ENCODE measurements around the gene TNFRSF25. TPM values are rescaled to one million over a fixed set of nuclear protein-coding genes. Genes with fewer than 3 reads are reported as not detected.
A peak's percentile ranks its signal among the peaks of the same experiment; 100 is the strongest.
"Not testable (repeated sequence)": the region's sequence is repeated elsewhere in the genome, so short reads cannot be mapped to it uniquely, and the experiment has no call there.

Gene TNFRSF25
- total RNA-seq, 1 donor from 2014 or later: 26.1 TPM

DNA sequence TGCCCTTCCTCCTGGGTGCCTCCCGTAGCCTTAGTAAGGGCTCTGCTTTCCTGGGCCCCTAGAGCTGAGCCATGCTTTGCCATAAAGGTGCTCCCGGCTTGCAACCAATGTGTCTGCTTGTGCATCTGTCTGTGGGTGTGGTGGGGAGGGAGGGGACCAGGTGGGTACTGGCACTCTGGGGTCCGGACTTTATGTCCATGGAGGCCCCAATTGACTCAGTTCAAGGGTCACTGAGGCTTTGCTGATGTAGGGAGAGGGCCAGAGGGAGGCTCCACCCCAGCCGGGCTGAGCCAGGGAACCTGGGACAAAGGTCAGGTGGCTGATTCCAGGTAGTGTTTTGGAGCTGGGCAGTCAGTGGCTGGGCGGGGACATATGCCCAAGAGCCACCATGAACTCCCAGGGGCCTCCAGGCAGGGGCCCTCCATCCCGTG lies 15.0 kb downstream of the TNFRSF25 start:
- TF ChIP-seq, protein P1, sequence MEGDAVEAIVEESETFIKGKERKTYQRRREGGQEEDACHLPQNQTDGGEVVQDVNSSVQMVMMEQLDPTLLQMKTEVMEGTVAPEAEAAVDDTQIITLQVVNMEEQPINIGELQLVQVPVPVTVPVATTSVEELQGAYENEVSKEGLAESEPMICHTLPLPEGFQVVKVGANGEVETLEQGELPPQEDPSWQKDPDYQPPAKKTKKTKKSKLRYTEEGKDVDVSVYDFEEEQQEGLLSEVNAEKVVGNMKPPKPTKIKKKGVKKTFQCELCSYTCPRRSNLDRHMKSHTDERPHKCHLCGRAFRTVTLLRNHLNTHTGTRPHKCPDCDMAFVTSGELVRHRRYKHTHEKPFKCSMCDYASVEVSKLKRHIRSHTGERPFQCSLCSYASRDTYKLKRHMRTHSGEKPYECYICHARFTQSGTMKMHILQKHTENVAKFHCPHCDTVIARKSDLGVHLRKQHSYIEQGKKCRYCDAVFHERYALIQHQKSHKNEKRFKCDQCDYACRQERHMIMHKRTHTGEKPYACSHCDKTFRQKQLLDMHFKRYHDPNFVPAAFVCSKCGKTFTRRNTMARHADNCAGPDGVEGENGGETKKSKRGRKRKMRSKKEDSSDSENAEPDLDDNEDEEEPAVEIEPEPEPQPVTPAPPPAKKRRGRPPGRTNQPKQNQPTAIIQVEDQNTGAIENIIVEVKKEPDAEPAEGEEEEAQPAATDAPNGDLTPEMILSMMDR (conservative IDR thresholded peaks at IDR 0.05): no peak
- no peak overlapping the region for H3K27ac Mint-ChIP-seq (ENCODE audit: unreplicated experiment)
- peaks cover 12% of the 10 kb centered on the region for H3K4me1 Mint-ChIP-seq
- H3K9me3 Mint-ChIP-seq: no peaks in the 10 kb centered on the region
- H3K27me3 Mint-ChIP-seq (ENCODE audit: low read depth): peaks cover 34% of the 10 kb centered on the region
- no peak for DNase-seq (ENCODE audit: low read depth, low spot score)
- H3K4me3 Mint-ChIP-seq: no peak overlapping the region
- no peaks in the 10 kb centered on the region for H3K36me3 Mint-ChIP-seq (ENCODE audit: low read depth)

DNA sequence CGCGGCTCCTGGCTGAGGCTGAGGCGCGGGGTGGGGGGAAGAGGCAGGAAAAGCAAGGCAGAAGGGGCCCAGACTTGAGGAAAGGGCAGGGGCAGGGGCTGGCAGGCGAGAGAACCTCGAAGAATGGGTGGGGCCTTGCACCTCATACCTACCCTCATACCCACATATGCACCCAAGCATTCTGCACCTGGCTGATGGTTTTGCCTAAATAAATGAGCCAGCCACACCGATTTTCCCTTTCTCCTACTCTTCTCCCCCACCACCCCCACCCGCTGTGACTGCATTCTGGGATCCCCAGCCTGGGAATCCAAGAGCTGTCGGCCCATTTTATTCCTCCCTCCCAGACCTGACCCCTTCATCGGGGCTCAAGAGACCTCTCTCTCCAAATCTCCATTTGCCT lies 15.5 kb downstream of the TNFRSF25 start:
- Mint-ChIP-seq H3K4me1 (peaks cover 12% of the 10 kb centered on the region), H3K27me3 (ENCODE audit: low read depth) (peaks cover 36% of the 10 kb centered on the region)
- not testable (repeated sequence) for H3K4me3 Mint-ChIP-seq; H3K36me3 Mint-ChIP-seq (ENCODE audit: low read depth); H3K9me3 Mint-ChIP-seq; DNase-seq (ENCODE audit: low read depth, low spot score); H3K27ac Mint-ChIP-seq (ENCODE audit: unreplicated experiment)

GRCh38 chr1:6450005-6450450 lies 15.9 kb downstream of the TNFRSF25 start:
- Mint-ChIP-seq H3K4me3 (peak overlapping the region; percentile 54), H3K27ac (ENCODE audit: unreplicated experiment) (no peak overlapping the region), H3K27me3 (ENCODE audit: low read depth) (peaks cover 38% of the 10 kb centered on the region), H3K4me1 (peaks cover 14% of the 10 kb centered on the region), H3K36me3 (ENCODE audit: low read depth) (no peaks in the 10 kb centered on the region), H3K9me3 (no peaks in the 10 kb centered on the region)
- DNase-seq (ENCODE audit: low read depth, low spot score): no peak
- TF ChIP-seq, protein P1 (conservative IDR thresholded peaks at IDR 0.05): no peak

GRCh38 chr1:6448749-6449631 lies 17.0 kb downstream of the TNFRSF25 start:
- H3K9me3 Mint-ChIP-seq: no peaks in the 10 kb centered on the region

GRCh38 chr1:6447818-6448748 lies 17.9 kb downstream of the TNFRSF25 start:
- TF ChIP-seq, protein P1 (conservative IDR thresholded peaks at IDR 0.05): peak; percentile 22
- DNase-seq (ENCODE audit: low read depth, low spot score): no peak
- no peaks in the 10 kb centered on the region for H3K9me3 Mint-ChIP-seq
- no peak overlapping the region for H3K27ac Mint-ChIP-seq (ENCODE audit: unreplicated experiment)
- no peaks in the 10 kb centered on the region for H3K36me3 Mint-ChIP-seq (ENCODE audit: low read depth)
- peaks cover 40% of the 10 kb centered on the region for H3K27me3 Mint-ChIP-seq (ENCODE audit: low read depth)
- H3K4me3 Mint-ChIP-seq: peak overlapping the region; percentile 49
- H3K4me1 Mint-ChIP-seq: peaks cover 14% of the 10 kb centered on the region

More at GRCh38 chr1:6448749-6449631, 17.0 kb downstream of the TNFRSF25 start:
- TF ChIP-seq, protein P1 (conservative IDR thresholded peaks at IDR 0.05): no peak
- Mint-ChIP-seq H3K4me3 (peak overlapping the region; percentile 54), H3K36me3 (ENCODE audit: low read depth) (no peaks in the 10 kb centered on the region), H3K4me1 (peaks cover 18% of the 10 kb centered on the region), H3K27ac (ENCODE audit: unreplicated experiment) (no peak overlapping the region), H3K27me3 (ENCODE audit: low read depth) (peaks cover 43% of the 10 kb centered on the region)
- DNase-seq (ENCODE audit: low read depth, low spot score): peak; percentile 51

Measured in neural crest cell (in vitro differentiated cells).